Liver (tissue), 9 donors: ENCODE measurements around the gene GMPR. TPM values are rescaled to one million over a fixed set of nuclear protein-coding genes. Genes with fewer than 3 reads are reported as not detected.

ENCODE experiments used
- DNase-seq: peaks from one replicate; pipeline ENCODE4 v3.0.0-alpha.2; 2017; ENCODE audit warnings: low spot score
- H3K27ac ChIP-seq, 2 donors: one replicate each; pipeline ENCODE4 v1.7.0; 2013; ENCODE audit warnings: inconsistent platforms in 2 of 2, low read length in 2 of 2, control low read depth in 1 of 2, low read depth in 1 of 2, mild to moderate bottlenecking in 1 of 2
- H3K27me3 ChIP-seq, 4 donors: one replicate each; pipeline versions ENCODE4 v1.6.1 to v1.7.0; 2013; ENCODE audit warnings: low read length in 3 of 4, inconsistent platforms in 1 of 4, mild to moderate bottlenecking in 1 of 4, moderate library complexity in 1 of 4; ENCODE audit not compliant: control insufficient read depth in 4 of 4, insufficient read depth in 4 of 4
- H3K36me3 ChIP-seq, 4 donors: one replicate each; pipeline versions ENCODE4 v1.6.1 to v1.7.0; 2013; ENCODE audit warnings: low read length in 3 of 4, mild to moderate bottlenecking in 3 of 4, low read depth in 1 of 4, moderate library complexity in 1 of 4; ENCODE audit not compliant: control insufficient read depth in 4 of 4, insufficient read depth in 3 of 4
- H3K4me1 ChIP-seq, 4 donors: one replicate each; pipeline versions ENCODE4 v1.6.1 to v1.7.0; 2013; ENCODE audit warnings: low read length in 3 of 4, mild to moderate bottlenecking in 3 of 4, moderate library complexity in 1 of 4; ENCODE audit not compliant: control insufficient read depth in 4 of 4, insufficient read depth in 4 of 4
- H3K4me3 ChIP-seq, 3 donors: one replicate each; pipeline versions ENCODE4 v1.6.1 to v1.7.0; 2013; ENCODE audit warnings: low read length in 3 of 3, control low read depth in 1 of 3, low read depth in 1 of 3, mild to moderate bottlenecking in 1 of 3
- H3K9ac ChIP-seq, 2 donors: one replicate each; pipeline ENCODE4 v1.7.0; 2013; ENCODE audit warnings: low read length in 2 of 2, mild to moderate bottlenecking in 2 of 2, moderate library complexity in 2 of 2, control low read depth in 1 of 2, low read depth in 1 of 2
- H3K9me3 ChIP-seq, 4 donors: one replicate each; pipeline versions ENCODE4 v1.6.1 to v1.7.0; 2013; ENCODE audit warnings: low read length in 3 of 4; ENCODE audit not compliant: control insufficient read depth in 4 of 4
- ATF3 ChIP-seq: IDR thresholded peaks from 2 replicates; pipeline ENCODE4 v1.6.1; 2016; ENCODE audit warnings: antibody characterized with exemption
- CTCF ChIP-seq: fragments of 150-350 bp; IDR thresholded peaks from 2 replicates; pipeline ENCODE4 v1.5.1; 2017; ENCODE audit warnings: improper control_type of control experiment, low read depth, low read length; ENCODE audit not compliant: missing input control
- EGR1 ChIP-seq, 2 donors: IDR thresholded peaks; 2 replicates each; pipeline ENCODE4 v1.6.1; 2016 to 2018; ENCODE audit warnings: antibody characterized with exemption in 2 of 2, low read depth in 2 of 2
- FOXA1 ChIP-seq: IDR thresholded peaks from 2 replicates; pipeline ENCODE4 v1.6.1; 2016; ENCODE audit warnings: antibody characterized with exemption
- FOXA2 ChIP-seq: IDR thresholded peaks from 2 replicates; pipeline ENCODE4 v1.6.1; 2016; ENCODE audit warnings: antibody characterized with exemption
- GABPA ChIP-seq, 2 donors: IDR thresholded peaks in 1 of 2; conservative IDR thresholded peaks in 1 of 2; 2 replicates each; pipeline ENCODE4 v1.6.1; 2016; ENCODE audit warnings: antibody characterized with exemption in 2 of 2, mild to moderate bottlenecking in 1 of 2, moderate library complexity in 1 of 2
- HNF4A ChIP-seq, 2 donors: conservative IDR thresholded peaks; 2 replicates each; pipeline ENCODE4 v1.6.1; 2016; ENCODE audit warnings: antibody characterized with exemption in 2 of 2, mild to moderate bottlenecking in 2 of 2
- HNF4G ChIP-seq: IDR thresholded peaks from 2 replicates; pipeline ENCODE4 v1.6.1; 2016; ENCODE audit warnings: antibody characterized with exemption
- JUND ChIP-seq, 2 donors: IDR thresholded peaks; 2 replicates each; pipeline ENCODE4 v1.6.1; 2016; ENCODE audit warnings: antibody characterized with exemption in 2 of 2
- MAX ChIP-seq: IDR thresholded peaks from 2 replicates; pipeline ENCODE4 v1.6.1; 2016; ENCODE audit warnings: antibody characterized with exemption
- NR2F2 ChIP-seq: IDR thresholded peaks from 2 replicates; pipeline ENCODE4 v1.6.1; 2016; ENCODE audit warnings: antibody characterized with exemption
- RAD21 ChIP-seq, 2 donors: IDR thresholded peaks; 2 replicates each; pipeline ENCODE4 v1.6.1; 2016; ENCODE audit warnings: antibody characterized with exemption in 2 of 2, mild to moderate bottlenecking in 2 of 2
- REST ChIP-seq: IDR thresholded peaks from 2 replicates; pipeline ENCODE4 v1.6.1; 2016; ENCODE audit warnings: antibody characterized with exemption, mild to moderate bottlenecking
- RXRA ChIP-seq, 2 donors: IDR thresholded peaks; 2 replicates each; pipeline ENCODE4 v1.6.1; 2017 to 2018; ENCODE audit warnings: antibody characterized with exemption in 2 of 2, mild to moderate bottlenecking in 1 of 2
- SP1 ChIP-seq: IDR thresholded peaks from 2 replicates; pipeline ENCODE4 v1.6.1; 2018; ENCODE audit warnings: antibody characterized with exemption, mild to moderate bottlenecking
- TAF1 ChIP-seq: conservative IDR thresholded peaks from 2 replicates; pipeline ENCODE4 v1.6.1; 2016; ENCODE audit warnings: antibody characterized with exemption, mild to moderate bottlenecking
- YY1 ChIP-seq: IDR thresholded peaks from 2 replicates; pipeline ENCODE4 v1.6.1; 2016; ENCODE audit warnings: antibody characterized with exemption, mild to moderate bottlenecking
- ZBTB33 ChIP-seq: IDR thresholded peaks from 2 replicates; pipeline ENCODE4 v1.6.1; 2016; ENCODE audit warnings: antibody characterized with exemption
- WGBS: extraction: QIAGEN DNeasy Blood & Tissue Kit; methylation state at CpG from one replicate; pipeline ENCODE4 v1.1.7; 2013; 5-methylcytosine and 5-hydroxymethylcytosine counted together
- polyA plus RNA-seq, 2 donors: library from polyadenylated mRNA; stranded (reverse) in 1 of 2; unstranded in 1 of 2; fragments of 200-250 nt in 1 of 2; fragments of >200 nt in 1 of 2; fragmentation: Nextera tagmentation in 1 of 2; extraction: Ambion mirVana in 1 of 2; gene quantifications; one replicate each; pipeline versions ENCODE4 v1.2.1 to v1.2.3, GENCODE V29; 2013 to 2015
- total RNA-seq, 2 donors: library from RNA; depleted of rRNA; stranded (reverse); fragments of >200 nt; gene quantifications; one replicate each; pipeline ENCODE4 v1.2.3, GENCODE V29; 2014
- donor health status: healthy.
- donor health status: healthy.
- donor health status: healthy.
- donor health status: healthy.
- donor health status: healthy.

Gene GMPR
- total and polyA plus RNA-seq, 4 donors = 2.1 to 50.2 (median 4.2) TPM

GRCh38 chr6:16200321-16200883, 38.0 kb upstream of the GMPR start:
- Histone ChIP-seq H3K27me3 (no peaks in the 10 kb centered on the region), H3K9me3 (no peaks in the 10 kb centered on the region), H3K27ac (no peak overlapping the region), H3K4me1 (peaks cover 0 to 2% (median 0%) of the 10 kb centered on the region in 4 donors), H3K36me3 (no peaks in the 10 kb centered on the region), H3K4me3 (no peak overlapping the region), H3K9ac (no peak overlapping the region)
- TF ChIP-seq TAF1 = no peak
- TF ChIP-seq FOXA1 = no peak
- no peak for TF ChIP-seq GABPA (IDR thresholded peaks at IDR 0.05 in 1 of 2, conservative IDR thresholded peaks at IDR 0.05 in 1 of 2)
- no peak for TF ChIP-seq REST
- TF ChIP-seq RXRA (IDR thresholded peaks at IDR 0.05) = no peak
- TF ChIP-seq ATF3 = no peak
- no peak for TF ChIP-seq HNF4A (conservative IDR thresholded peaks at IDR 0.05)
- no peak for TF ChIP-seq CTCF
- no peak for TF ChIP-seq FOXA2
- TF ChIP-seq MAX = no peak
- no peak for TF ChIP-seq YY1
- no peak for TF ChIP-seq EGR1 (IDR thresholded peaks at IDR 0.05; ENCODE audit: low read depth in 2 of 2)
- TF ChIP-seq RAD21 (IDR thresholded peaks at IDR 0.05) = no peak
- TF ChIP-seq NR2F2 = no peak
- TF ChIP-seq ZBTB33 = no peak
- no peak for TF ChIP-seq HNF4G
- no peak for TF ChIP-seq JUND (IDR thresholded peaks at IDR 0.05)
- TF ChIP-seq SP1 = no peak
- 54% methylated on average over 18 of the region's 18 CpGs for WGBS
- DNase-seq = no peak
